Nephron (organoid): ENCODE data around the gene GOLGA5.
"Not testable (repeated sequence)": the region's sequence is repeated elsewhere in the genome, so short reads cannot be mapped to it uniquely, and the experiment has no call there.

ENCODE experiments used
- H3K27ac Mint-ChIP-seq, 3 experiments: 2 replicates each; pipeline ENCODE4 v1.8.0; 2020; ENCODE audit warnings: mixed read lengths in 3 of 3, mild to moderate bottlenecking in 2 of 3, moderate library complexity in 1 of 3
- H3K27me3 Mint-ChIP-seq: 2 replicates; pipeline ENCODE4 v1.8.0; 2021; ENCODE audit warnings: low read depth, mild to moderate bottlenecking, moderate library complexity, mixed read lengths
- H3K36me3 Mint-ChIP-seq: 2 replicates; pipeline ENCODE4 v1.8.0; 2020; ENCODE audit warnings: low read depth, mixed read lengths
- H3K4me1 Mint-ChIP-seq: 2 replicates; pipeline ENCODE4 v1.8.0; 2020; ENCODE audit warnings: mixed read lengths
- H3K4me3 Mint-ChIP-seq, 3 experiments: 2 replicates each; pipeline ENCODE4 v1.8.0; 2020; ENCODE audit warnings: mild to moderate bottlenecking in 3 of 3, mixed read lengths in 3 of 3, moderate library complexity in 2 of 3
- H3K9me3 Mint-ChIP-seq: 2 replicates; pipeline ENCODE4 v1.8.0; 2020; ENCODE audit warnings: mixed read lengths
- CTCF ChIP-seq, 3 experiments: fragments of 200-600 bp; sonication (generic); IDR thresholded peaks; one replicate each; pipeline ENCODE4 v1.5.0; 2021; ENCODE audit warnings: antibody characterized with exemption in 3 of 3; ENCODE audit not compliant: unreplicated experiment in 3 of 3

The GOLGA5 gene

DNA sequence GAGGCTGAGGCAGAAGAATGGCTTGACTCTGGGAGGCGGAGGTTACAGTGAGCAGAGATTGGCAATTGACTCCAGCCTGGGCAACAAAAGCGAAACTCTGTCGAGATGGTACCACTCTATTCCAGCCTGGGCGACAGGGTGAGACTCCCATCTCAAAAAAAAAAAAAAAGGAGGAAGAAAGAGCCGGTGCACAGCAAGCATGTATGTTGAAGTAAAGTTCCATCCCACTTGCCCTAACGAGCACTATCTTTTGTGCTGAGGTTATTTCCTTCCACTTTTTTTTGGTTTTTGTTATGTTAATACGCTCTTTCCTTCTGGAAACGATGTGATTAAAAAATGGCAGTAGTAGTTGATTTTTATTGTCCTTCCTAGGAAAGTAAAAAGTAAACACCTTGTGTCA lies 19.5 kb upstream of the GOLGA5 start:
- H3K36me3 Mint-ChIP-seq = no peaks in the 10 kb centered on the region
- no peak overlapping the region for H3K27ac Mint-ChIP-seq
- no peaks in the 10 kb centered on the region for H3K4me1 Mint-ChIP-seq
- no peaks in the 10 kb centered on the region for H3K9me3 Mint-ChIP-seq
- no peak overlapping the region for H3K4me3 Mint-ChIP-seq
- peaks cover 7% of the 10 kb centered on the region for H3K27me3 Mint-ChIP-seq
- no peak for TF ChIP-seq CTCF (IDR thresholded peaks at IDR 0.05; ENCODE audit: unreplicated experiment in 3 of 3)

DNA sequence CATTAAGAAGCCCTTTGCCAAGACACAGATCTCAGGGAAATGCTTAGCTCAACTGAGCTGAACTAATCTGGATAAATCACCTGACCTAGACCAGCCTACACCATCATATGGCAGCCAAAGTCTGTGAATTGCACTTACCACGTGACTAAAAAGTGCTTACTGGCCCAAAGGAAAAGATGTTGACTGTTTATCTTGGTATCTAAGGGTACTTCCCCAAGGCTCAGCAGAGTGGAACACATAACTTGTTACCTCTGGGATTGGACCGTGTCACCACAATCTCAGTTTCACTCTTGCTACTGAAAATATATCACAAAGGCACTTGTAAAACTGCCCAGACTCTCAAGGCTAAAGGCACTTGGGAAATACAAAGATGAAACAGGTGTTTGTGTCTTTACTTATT lies 18.8 kb upstream of the GOLGA5 start:
- peak overlapping the region in 1 of 3 experiments; percentile 63 for H3K27ac Mint-ChIP-seq
- not testable (repeated sequence) for H3K4me1 Mint-ChIP-seq, H3K27me3 Mint-ChIP-seq, H3K4me3 Mint-ChIP-seq, H3K9me3 Mint-ChIP-seq, H3K36me3 Mint-ChIP-seq

- H3K4me1 Mint-ChIP-seq, H3K27me3 Mint-ChIP-seq, H3K4me3 Mint-ChIP-seq, H3K9me3 Mint-ChIP-seq, H3K36me3 Mint-ChIP-seq: not testable (repeated sequence)
- H3K27ac Mint-ChIP-seq = peak overlapping the region in 1 of 3 experiments; percentile 32
These were observed 15.1 kb upstream of the GOLGA5 start for GRCh38 chr14:92778868-92779565.

DNA sequence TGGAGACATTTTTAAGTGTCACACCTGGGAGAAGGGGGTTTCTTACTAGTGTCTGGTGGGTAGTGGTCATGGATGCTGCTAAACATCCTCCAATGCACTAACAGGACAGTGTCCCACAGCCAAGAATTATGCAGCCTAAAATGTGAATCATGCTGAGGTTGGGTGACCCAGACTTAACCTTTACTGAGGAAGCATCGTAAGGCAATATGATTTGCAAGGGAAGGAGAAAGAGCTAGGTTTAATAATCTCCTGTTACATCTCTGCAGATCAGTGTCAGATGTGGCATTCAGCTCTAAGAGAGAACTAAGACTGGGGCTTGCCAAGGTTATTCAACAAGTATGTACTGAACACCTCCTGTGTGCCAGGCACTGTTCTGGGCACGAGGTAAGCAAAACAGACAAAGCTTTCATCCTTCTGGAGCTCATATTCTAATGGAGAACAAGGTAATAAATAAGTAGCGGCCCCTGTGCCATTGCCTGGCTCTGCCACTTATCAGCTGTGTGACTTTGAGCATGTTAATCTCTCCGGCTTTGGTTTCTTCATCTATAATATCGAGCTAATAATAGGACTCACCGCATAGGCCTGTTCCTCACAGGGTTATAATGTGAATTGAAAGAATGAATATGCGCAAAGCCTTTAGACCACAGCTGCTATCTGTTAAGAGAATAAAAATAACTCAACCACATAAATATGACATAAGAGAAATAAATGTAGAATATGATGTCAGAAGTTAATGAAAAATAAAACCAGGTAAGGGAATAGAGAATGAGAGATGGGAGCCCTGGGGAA lies 13.5 kb upstream of the GOLGA5 start:
- Mint-ChIP-seq H3K27ac (peak overlapping the region in 1 of 3 experiments; percentile 35), H3K4me3 (no peak overlapping the region), H3K9me3 (no peaks in the 10 kb centered on the region), H3K36me3 (no peaks in the 10 kb centered on the region), H3K4me1 (peaks cover 7% of the 10 kb centered on the region), H3K27me3 (peaks cover 3% of the 10 kb centered on the region)
- no peak for TF ChIP-seq CTCF (IDR thresholded peaks at IDR 0.05; ENCODE audit: unreplicated experiment in 3 of 3)

- Mint-ChIP-seq H3K36me3 (no peaks in the 10 kb centered on the region), H3K9me3 (no peaks in the 10 kb centered on the region), H3K27me3 (peaks cover 3% of the 10 kb centered on the region), H3K4me1 (peaks cover 7% of the 10 kb centered on the region), H3K27ac (no peak overlapping the region), H3K4me3 (no peak overlapping the region)
- no peak for TF ChIP-seq CTCF (IDR thresholded peaks at IDR 0.05; ENCODE audit: unreplicated experiment in 3 of 3)
These were observed 12.8 kb upstream of the GOLGA5 start for GRCh38 chr14:92781350-92781749.

- Mint-ChIP-seq H3K4me1 (peaks cover 7% of the 10 kb centered on the region), H3K27me3 (no peaks in the 10 kb centered on the region), H3K4me3 (no peak overlapping the region), H3K9me3 (no peaks in the 10 kb centered on the region), H3K36me3 (no peaks in the 10 kb centered on the region), H3K27ac (no peak overlapping the region)
- TF ChIP-seq CTCF (IDR thresholded peaks at IDR 0.05; ENCODE audit: unreplicated experiment in 3 of 3) = peak; percentile 41 to 69 (median 55)
These were observed 10.2 kb upstream of the GOLGA5 start for GRCh38 chr14:92783813-92784431.
